CD1c-positive myeloid dendritic cell (primary cell): ENCODE data around the gene TTC34.

Source experiments
- DNase-seq: peaks from one replicate; pipeline ENCODE4 v3.0.0-alpha.2; 2016; ENCODE audit errors: extremely low spot score

TTC34 gene

GRCh38 chr1:2592672-2593071 is 208.8 kb downstream of the TTC34 start:
- peak; percentile 25 for DNase-seq

DNA sequence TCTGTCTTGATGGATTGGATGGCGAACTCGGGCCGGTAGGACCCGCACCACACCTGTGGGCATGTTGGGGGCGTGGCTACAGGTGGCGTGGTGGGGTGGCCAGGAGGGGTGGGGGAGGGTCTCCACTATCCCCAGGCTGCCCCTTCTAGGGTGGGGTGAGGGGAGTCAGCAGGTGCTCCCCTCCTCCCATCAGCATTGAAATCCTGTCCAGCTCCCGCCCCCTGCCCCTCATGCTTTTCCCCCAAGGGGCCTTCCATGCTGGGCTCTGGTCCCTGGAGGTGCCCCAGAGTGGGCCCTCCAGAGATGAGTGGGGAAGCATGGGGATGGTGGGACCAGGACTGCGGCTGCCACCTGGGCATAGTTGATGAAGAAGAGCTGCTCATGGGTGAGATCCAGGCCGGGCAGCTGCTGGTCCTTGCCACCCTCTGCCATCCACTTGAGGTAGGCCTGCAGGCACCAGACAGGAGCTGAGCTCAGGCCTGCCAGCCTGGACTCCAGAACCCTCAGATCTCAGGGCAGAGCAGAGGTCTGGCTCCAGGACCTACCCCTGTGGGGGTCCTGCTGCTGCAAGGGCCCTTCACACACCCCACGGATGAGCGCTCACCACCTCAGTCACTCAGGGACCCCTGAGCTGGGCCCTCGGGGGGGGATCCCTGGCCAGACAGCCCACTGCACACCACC is 209.8 kb downstream of the TTC34 start:
- no peak for DNase-seq

DNA sequence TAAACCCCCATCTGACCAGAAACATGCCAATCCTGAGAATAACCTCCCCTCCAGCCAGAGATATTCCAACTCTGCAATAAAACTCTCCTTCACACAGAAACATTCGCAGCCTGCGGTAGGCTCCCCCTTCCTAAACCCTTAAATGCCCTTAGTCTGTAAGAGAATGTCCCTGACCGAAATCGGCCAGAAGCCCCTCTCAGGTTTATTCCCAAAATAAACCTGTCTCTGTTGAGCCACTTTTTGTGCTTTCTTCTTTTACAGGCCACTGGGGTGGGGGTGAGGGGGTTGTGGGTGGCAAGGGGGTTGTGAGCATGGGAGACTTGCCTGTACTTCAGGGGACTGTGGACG is 210.3 kb downstream of the TTC34 start:
- no peak for DNase-seq

GRCh38 chr1:2590233-2591141 is 211.0 kb downstream of the TTC34 start:
- no peak for DNase-seq

GRCh38 chr1:2589431-2590232 is 211.9 kb downstream of the TTC34 start:
- no peak for DNase-seq

DNA sequence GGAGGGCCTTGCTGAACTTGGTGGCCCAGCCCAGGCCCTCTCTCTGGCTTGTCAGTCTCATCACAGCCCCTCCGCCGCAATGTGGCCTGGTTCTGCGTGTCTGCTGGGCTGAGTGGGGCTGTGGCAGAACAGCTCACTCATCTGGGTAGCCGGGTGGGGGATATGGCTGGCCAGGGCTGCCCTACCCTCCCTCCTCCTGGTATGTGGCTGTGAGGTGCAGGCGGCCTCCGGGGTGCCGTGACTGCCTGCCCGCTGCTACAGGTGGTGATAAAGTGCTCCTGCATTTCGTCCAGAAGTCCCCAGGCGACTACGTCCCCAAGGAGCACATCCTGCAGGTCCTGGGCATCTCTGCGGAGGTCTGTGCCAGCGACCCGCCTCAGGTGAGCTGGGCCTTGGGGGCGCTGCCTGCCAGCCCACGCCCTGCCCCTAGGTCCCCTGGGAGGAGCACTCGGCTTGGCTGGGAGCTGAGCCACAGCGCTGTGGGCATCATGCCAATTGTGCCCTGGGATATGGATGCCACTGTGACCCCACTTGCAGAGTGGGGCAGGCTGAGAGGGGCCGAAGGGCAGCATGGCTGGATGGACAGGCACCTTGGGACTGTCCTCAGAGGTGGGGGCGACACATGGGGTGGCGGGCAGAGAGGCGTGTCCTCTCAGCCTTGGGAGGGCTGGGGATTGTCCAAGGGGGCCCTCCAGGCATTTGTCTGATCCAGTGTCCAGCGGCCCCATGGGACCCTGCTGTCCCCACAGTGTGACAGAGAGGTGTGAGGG is 212.6 kb downstream of the TTC34 start:
- DNase-seq: no peak

GRCh38 chr1:2587860-2588571 is 213.5 kb downstream of the TTC34 start:
- no peak for DNase-seq

- no peak for DNase-seq
Observed at GRCh38 chr1:2587071-2587859, 214.2 kb downstream of the TTC34 start.

- DNase-seq: peak; percentile 99
Observed at GRCh38 chr1:2586154-2587070, 215.1 kb downstream of the TTC34 start, which contains the start of gene PRXL2B. TSS of gene PRXL2B (plus strand) at chr1:2586777. CDS start at chr1:2586886, 109 bp downstream.
